Activated CD4-positive, alpha-beta T cell treated with anti-CD3 and anti-CD28 coated beads, Interleukin-2, Interleukin-6, amounts not matched to agents 100 ng/mL and 50 ng/mL, durations not matched to agents 16 hours and 8 hours (primary cell): ENCODE measurements around the gene DCAKD.
A peak's percentile ranks its signal among the peaks of the same experiment; 100 is the strongest.

ENCODE experiments used
- DNase-seq: peaks from one replicate; pipeline ENCODE4 v3.0.0-alpha.2; 2020

The DCAKD gene

GRCh38 chr17:45029758-45030423 is 21.5 kb downstream of the DCAKD start:
- DNase-seq = no peak

- no peak for DNase-seq
Observed at GRCh38 chr17:45029096-45029495, 22.3 kb downstream of the DCAKD start.

GRCh38 chr17:45022655-45023339 is 28.6 kb downstream of the DCAKD start:
- no peak for DNase-seq

- DNase-seq = no peak
Observed at GRCh38 chr17:45022288-45022648, 29.2 kb downstream of the DCAKD start.

- DNase-seq = peak; percentile 76
Observed at GRCh38 chr17:45021607-45022287, 29.7 kb downstream of the DCAKD start.

GRCh38 chr17:45020354-45021138 is 30.9 kb downstream of the DCAKD start:
- DNase-seq = no peak

GRCh38 chr17:45018848-45019711 is 32.4 kb downstream of the DCAKD start:
- peak; percentile 48 for DNase-seq

GRCh38 chr17:45018514-45018847 is 33.0 kb downstream of the DCAKD start:
- no peak for DNase-seq

GRCh38 chr17:45016823-45017222 is 34.6 kb downstream of the DCAKD start:
- no peak for DNase-seq

GRCh38 chr17:45016237-45016636 is 35.2 kb downstream of the DCAKD start:
- no peak for DNase-seq

GRCh38 chr17:45013021-45013997 is 38.1 kb downstream of the DCAKD start:
- DNase-seq = no peak

GRCh38 chr17:45011767-45012166 is 39.7 kb downstream of the DCAKD start:
- no peak for DNase-seq

- DNase-seq = no peak
Observed at GRCh38 chr17:45009676-45010467, 41.6 kb downstream of the DCAKD start.

- no peak for DNase-seq
Observed at GRCh38 chr17:45008216-45008615, 43.2 kb downstream of the DCAKD start.

- no peak for DNase-seq
Observed at GRCh38 chr17:45006927-45007461, 44.4 kb downstream of the DCAKD start.

- DNase-seq = no peak
Observed at GRCh38 chr17:45005700-45006099, 45.7 kb downstream of the DCAKD start.

- no peak for DNase-seq
Observed at GRCh38 chr17:45004388-45004787, 47.0 kb downstream of the DCAKD start.

GRCh38 chr17:45003877-45004276 is 47.6 kb downstream of the DCAKD start:
- no peak for DNase-seq

- DNase-seq = no peak
Observed at GRCh38 chr17:45001310-45001709, 50.1 kb downstream of the DCAKD start.

GRCh38 chr17:44999433-44999832 is 52.0 kb downstream of the DCAKD start:
- no peak for DNase-seq
